ENCODE measurements around the gene PHACTR3.

Gene PHACTR3

GRCh38 chr20:59580991-59581401 is 23.3 kb upstream of the PHACTR3 start:
- TF ChIP-seq CTCF (conservative IDR thresholded peaks at IDR 0.05), result no peak
- TF ChIP-seq ZFX (IDR thresholded peaks at IDR 0.05), result no peak
- H3K27ac ChIP-seq, result no peak overlapping the region

- no peak overlapping the region for H3K27ac ChIP-seq
- TF ChIP-seq ZFX (IDR thresholded peaks at IDR 0.05) (no peak), CTCF (conservative IDR thresholded peaks at IDR 0.05) (no peak)
These were observed 22.2 kb upstream of the PHACTR3 start for GRCh38 chr20:59581993-59582679.

GRCh38 chr20:59583428-59584277 is 20.7 kb upstream of the PHACTR3 start:
- TF ChIP-seq CTCF (conservative IDR thresholded peaks at IDR 0.05), result no peak
- no peak overlapping the region for H3K27ac ChIP-seq

GRCh38 chr20:59584278-59584925 is 19.9 kb upstream of the PHACTR3 start:
- H3K27ac ChIP-seq, result no peak overlapping the region
- TF ChIP-seq ZFX (IDR thresholded peaks at IDR 0.05) (no peak), CTCF (conservative IDR thresholded peaks at IDR 0.05) (no peak)

- no peak overlapping the region for H3K27ac ChIP-seq
- no peak for TF ChIP-seq CTCF (conservative IDR thresholded peaks at IDR 0.05)
- no peak for TF ChIP-seq ZFX (IDR thresholded peaks at IDR 0.05)
These were observed 18.5 kb upstream of the PHACTR3 start for GRCh38 chr20:59585714-59586409.

- H3K27ac ChIP-seq, result no peak overlapping the region
- TF ChIP-seq CTCF (conservative IDR thresholded peaks at IDR 0.05), result no peak
- TF ChIP-seq ZFX (IDR thresholded peaks at IDR 0.05), result no peak
These were observed 17.7 kb upstream of the PHACTR3 start for GRCh38 chr20:59586613-59587012.

Data from C4-2B (cell line).